Effector CD8-positive, alpha-beta T cell (primary cell): Measurements from ENCODE around the gene FAM83G.

Experiments
- DNase-seq: peaks from one replicate; lab custom pipeline; 2025; lab: John Stamatoyannopoulos, UW

Gene FAM83G

GRCh38 chr17:18920911-18921441, 83.6 kb downstream of the FAM83G start:
- no peak for DNase-seq

GRCh38 chr17:18919963-18920362, 84.6 kb downstream of the FAM83G start:
- no peak for DNase-seq
